AG10803 (cell line): ENCODE results near the gene RASGRP2.
A peak's percentile ranks its signal among the peaks of the same experiment; 100 is the strongest.

Experiments
- DNase-seq: peaks from one replicate; pipeline ENCODE4 v3.0.0; 2010; ENCODE audit warnings: low read depth
- H3K4me3 ChIP-seq: 2 replicates; pipeline ENCODE4 v1.5.1; 2011; ENCODE audit warnings: mild to moderate bottlenecking, low read length, control low read depth
- CTCF ChIP-seq: conservative IDR thresholded peaks from 2 replicates; pipeline ENCODE4 v1.5.1; 2011; ENCODE audit warnings: mild to moderate bottlenecking, low read length, control low read depth, inconsistent platforms

RASGRP2 gene

GRCh38 chr11:64726211-64726641 is 17.7 kb downstream of the RASGRP2 start:
- TF ChIP-seq CTCF = no peak

GRCh38 chr11:64724863-64725532 is 18.9 kb downstream of the RASGRP2 start:
- no peak overlapping the region for H3K4me3 ChIP-seq
- no peak for DNase-seq
- TF ChIP-seq CTCF = no peak

More at GRCh38 chr11:64726211-64726641, 17.7 kb downstream of the RASGRP2 start:
- DNase-seq = no peak
- no peak overlapping the region for H3K4me3 ChIP-seq

- TF ChIP-seq CTCF = no peak
- no peak for DNase-seq
- no peak overlapping the region for H3K4me3 ChIP-seq
Observed at GRCh38 chr11:64723907-64724862, 19.8 kb downstream of the RASGRP2 start.

- H3K4me3 ChIP-seq = peak within 1 kb of the TSS; percentile 64
- peak; percentile 78 for TF ChIP-seq CTCF
- peak; percentile 78 for DNase-seq
Observed at GRCh38 chr11:64723117-64723906, 20.6 kb downstream of the RASGRP2 start, which contains the start of gene NRXN2. TSS of gene NRXN2 (minus strand) at chr11:64723197. CDS start at chr11:64713699, 9,498 bp downstream.

- no peak for DNase-seq
- H3K4me3 ChIP-seq = no peak overlapping the region
- TF ChIP-seq CTCF = no peak
Observed at GRCh38 chr11:64722141-64723065, 21.5 kb downstream of the RASGRP2 start.

- no peak for TF ChIP-seq CTCF
- no peak for DNase-seq
- no peak overlapping the region for H3K4me3 ChIP-seq
Observed at GRCh38 chr11:64721359-64721699, 22.6 kb downstream of the RASGRP2 start.
